Neuronal stem cell (in vitro differentiated cells): ENCODE data around the gene CAMK2B.

Experiments used
- DNase-seq: peaks from one replicate; pipeline ENCODE4 v3.0.0-alpha.2; 2013; ENCODE audit warnings: low spot score
- H2AFZ ChIP-seq: one replicate; pipeline ENCODE4 v1.6.1; 2013; ENCODE audit warnings: mild to moderate bottlenecking, low read length, inconsistent platforms
- H2AK5ac ChIP-seq: 2 replicates; pipeline ENCODE4 v1.6.1; 2013; ENCODE audit warnings: low read depth, mild to moderate bottlenecking, inconsistent platforms, low read length, moderate library complexity, mixed read lengths
- H2BK120ac ChIP-seq: 2 replicates; pipeline ENCODE4 v1.6.1; 2013; ENCODE audit warnings: low read depth, mild to moderate bottlenecking, inconsistent platforms, low read length, moderate library complexity, mixed read lengths
- H2BK12ac ChIP-seq: one replicate; pipeline ENCODE4 v1.6.1; 2013; ENCODE audit warnings: low read length, inconsistent platforms
- H2BK15ac ChIP-seq: 2 replicates; pipeline ENCODE4 v1.6.1; 2013; ENCODE audit warnings: mild to moderate bottlenecking, low read length, inconsistent platforms, mixed read lengths
- H2BK5ac ChIP-seq: one replicate; pipeline ENCODE4 v1.6.1; 2013; ENCODE audit warnings: inconsistent platforms, mild to moderate bottlenecking, low read length, moderate library complexity
- H3K14ac ChIP-seq: one replicate; pipeline ENCODE4 v1.6.1; 2013; ENCODE audit warnings: low read length, inconsistent platforms
- H3K18ac ChIP-seq: 2 replicates; pipeline ENCODE4 v1.6.1; 2013; ENCODE audit warnings: low read length, inconsistent platforms
- H3K23ac ChIP-seq: 2 replicates; pipeline ENCODE4 v1.6.1; 2013; ENCODE audit warnings: low read depth, mild to moderate bottlenecking, mixed read lengths, low read length, inconsistent platforms; ENCODE audit not compliant: poor library complexity
- H3K27ac ChIP-seq: replicated peaks from 3 replicates; pipeline ENCODE4 v1.5.1; 2013; ENCODE audit warnings: low read length, inconsistent platforms
- H3K27me3 ChIP-seq, 3 experiments: 2 replicates each; pipeline ENCODE4 v1.6.1; 2013; ENCODE audit warnings: low read length in 3 of 3, mild to moderate bottlenecking in 2 of 3, inconsistent platforms in 1 of 3, low read depth in 1 of 3, mixed read lengths in 1 of 3, moderate library complexity in 1 of 3; ENCODE audit not compliant: control insufficient read depth in 3 of 3, insufficient read depth in 3 of 3
- H3K36me3 ChIP-seq, 2 donors: replicated peaks in 1 of 2; 2 replicates each; pipeline ENCODE4 v1.6.1; 2013; ENCODE audit warnings: low read length in 2 of 2; ENCODE audit not compliant: control insufficient read depth in 2 of 2, insufficient read depth in 2 of 2
- H3K4ac ChIP-seq: 2 replicates; pipeline ENCODE4 v1.6.1; 2013; ENCODE audit warnings: inconsistent platforms, mild to moderate bottlenecking, low read length, moderate library complexity
- H3K4me1 ChIP-seq, 2 donors: 1 replicate in 1 of 2; 2 replicates in 1 of 2; pipeline ENCODE4 v1.6.1; 2013; ENCODE audit warnings: low read length in 2 of 2, low read depth in 1 of 2; ENCODE audit not compliant: control insufficient read depth in 2 of 2, insufficient read depth in 1 of 2
- H3K4me2 ChIP-seq: one replicate; pipeline ENCODE4 v1.6.1; 2013; ENCODE audit warnings: mild to moderate bottlenecking, low read length, inconsistent platforms; ENCODE audit not compliant: insufficient read depth, poor library complexity, severe bottlenecking
- H3K4me3 ChIP-seq, 2 donors: 2 replicates each; pipeline ENCODE4 v1.5.1; 2013; ENCODE audit warnings: low read length in 2 of 2, mild to moderate bottlenecking in 2 of 2, inconsistent platforms in 1 of 2, moderate library complexity in 1 of 2
- H3K79me1 ChIP-seq: one replicate; pipeline ENCODE4 v1.6.1; 2013; ENCODE audit warnings: low read depth, mild to moderate bottlenecking, inconsistent platforms, low read length, moderate library complexity
- H3K9ac ChIP-seq: one replicate; pipeline ENCODE4 v1.6.1; 2013; ENCODE audit warnings: mild to moderate bottlenecking, low read depth, low read length, inconsistent platforms; ENCODE audit not compliant: poor library complexity
- H3K9me3 ChIP-seq, 2 donors: replicated peaks in 1 of 2; 2 replicates each; pipeline versions ENCODE3 to v1.6.1; 2013; ENCODE audit warnings: low read length in 2 of 2, mild to moderate bottlenecking in 2 of 2, inconsistent platforms in 1 of 2, low read depth in 1 of 2, mixed read lengths in 1 of 2, moderate library complexity in 1 of 2; ENCODE audit not compliant: control insufficient read depth in 2 of 2, insufficient read depth in 1 of 2
- H4K8ac ChIP-seq: one replicate; pipeline ENCODE4 v1.6.1; 2013; ENCODE audit warnings: low read depth, mild to moderate bottlenecking, inconsistent platforms, low read length, moderate library complexity
- H4K91ac ChIP-seq: one replicate; pipeline ENCODE4 v1.6.1; 2013; ENCODE audit warnings: low read length, low read depth, mild to moderate bottlenecking, inconsistent platforms; ENCODE audit not compliant: poor library complexity
- WGBS, 2 donors: extraction: QIAGEN DNeasy Blood & Tissue Kit; methylation state at CpG; one replicate each; pipeline ENCODE4 v1.1.7; 2013; ENCODE audit warnings: missing lambda C conversion rate in 2 of 2, mixed read lengths in 1 of 2; ENCODE audit not compliant: insufficient read length in 2 of 2, insufficient replicate concordance in 1 of 2; ENCODE audit errors: extremely low coverage in 2 of 2; 5-methylcytosine and 5-hydroxymethylcytosine counted together

CAMK2B gene

GRCh38 chr7:44188480-44189225 lies 136.7 kb downstream of the CAMK2B start:
- Histone ChIP-seq H2AK5ac (peak overlapping the region; percentile 66), H2BK15ac (peak overlapping the region; percentile 12), H3K4me1 (peaks cover 3 to 13% of the 10 kb centered on the region in 2 donors), H3K27ac (no peak overlapping the region), H3K23ac (no peak overlapping the region), H3K18ac (peak overlapping the region; percentile 62), H3K9ac (no peak overlapping the region), H3K4me2 (no peak overlapping the region), H3K79me1 (no peaks in the 10 kb centered on the region), H3K27me3 (peaks cover 0 to 30% (median 0%) of the 10 kb centered on the region in 3 experiments), H3K9me3 (no peaks in the 10 kb centered on the region), H2AFZ (peak overlapping the region; percentile 56), H2BK12ac (no peak overlapping the region), H3K14ac (no peak overlapping the region), H4K8ac (no peak overlapping the region), H3K36me3 (no peaks in the 10 kb centered on the region), H2BK120ac (peak overlapping the region; percentile 16), H2BK5ac (no peak overlapping the region), H3K4me3 (no peak overlapping the region), H3K4ac (no peak overlapping the region), H4K91ac (no peak overlapping the region)
- no CpG with 5 or more reads among the region's 16 CpGs for WGBS, 2 donors
- DNase-seq = no peak

- Histone ChIP-seq H3K27ac (no peak overlapping the region), H3K9ac (no peak overlapping the region), H4K8ac (no peak overlapping the region), H3K4me3 (no peak overlapping the region), H2AFZ (peak overlapping the region; percentile 56), H3K4me1 (peaks cover 3 to 13% of the 10 kb centered on the region in 2 donors), H2BK120ac (peak overlapping the region; percentile 16), H3K27me3 (peaks cover 0 to 31% (median 0%) of the 10 kb centered on the region in 3 experiments), H3K14ac (no peak overlapping the region), H3K4ac (no peak overlapping the region), H3K36me3 (no peaks in the 10 kb centered on the region), H2BK12ac (no peak overlapping the region), H3K9me3 (peaks cover 0 to under 1% of the 10 kb centered on the region in 2 donors), H3K79me1 (no peaks in the 10 kb centered on the region), H4K91ac (no peak overlapping the region), H3K18ac (no peak overlapping the region), H3K23ac (no peak overlapping the region), H2BK15ac (peak overlapping the region; percentile 12), H2BK5ac (no peak overlapping the region), H3K4me2 (no peak overlapping the region), H2AK5ac (peak overlapping the region; percentile 66)
- no peak for DNase-seq
- no CpG with 5 or more reads among the region's 9 CpGs for WGBS, 2 donors
Measured at GRCh38 chr7:44187636-44188416, 137.6 kb downstream of the CAMK2B start.

- Histone ChIP-seq H2BK5ac (no peak overlapping the region), H3K4me3 (no peak overlapping the region), H3K9me3 (peaks cover 6% of the 10 kb centered on the region in 2 donors), H2AFZ (no peak overlapping the region), H3K27ac (no peak overlapping the region), H2BK120ac (no peak overlapping the region), H3K4ac (no peak overlapping the region), H3K4me2 (no peak overlapping the region), H3K27me3 (peaks cover 0 to 39% (median 0%) of the 10 kb centered on the region in 3 experiments), H3K9ac (no peak overlapping the region), H3K4me1 (peaks cover 3 to 13% of the 10 kb centered on the region in 2 donors), H3K36me3 (no peaks in the 10 kb centered on the region), H3K79me1 (no peaks in the 10 kb centered on the region), H2BK12ac (no peak overlapping the region), H3K18ac (no peak overlapping the region), H2AK5ac (no peak overlapping the region), H3K14ac (no peak overlapping the region), H3K23ac (no peak overlapping the region), H4K91ac (no peak overlapping the region), H4K8ac (no peak overlapping the region), H2BK15ac (no peak overlapping the region)
- WGBS, 2 donors = no CpG with 5 or more reads among the region's 5 CpGs
- no peak for DNase-seq
Measured at GRCh38 chr7:44186736-44187135, 138.7 kb downstream of the CAMK2B start.

- Histone ChIP-seq H2BK120ac (no peak overlapping the region), H3K27ac (no peak overlapping the region), H2BK5ac (no peak overlapping the region), H3K4me3 (peak overlapping the region in 1 of 2 donors; percentile 29), H2AK5ac (peak overlapping the region; percentile 49), H3K4me2 (no peak overlapping the region), H4K91ac (peak overlapping the region; percentile 2), H3K23ac (no peak overlapping the region), H3K4me1 (peaks cover 3 to 13% of the 10 kb centered on the region in 2 donors), H2BK15ac (no peak overlapping the region), H2BK12ac (peak overlapping the region; percentile 66), H4K8ac (no peak overlapping the region), H3K79me1 (no peaks in the 10 kb centered on the region), H3K27me3 (peaks cover 0 to 47% (median 0%) of the 10 kb centered on the region in 3 experiments), H3K36me3 (no peaks in the 10 kb centered on the region), H3K9ac (peak overlapping the region; percentile 39), H3K14ac (no peak overlapping the region), H2AFZ (no peak overlapping the region), H3K9me3 (peaks cover 6% of the 10 kb centered on the region in 2 donors), H3K18ac (peak overlapping the region; percentile 55), H3K4ac (peak overlapping the region; percentile 28)
- DNase-seq = no peak
- WGBS, 2 donors = no CpG with 5 or more reads among the region's 5 CpGs
Measured at GRCh38 chr7:44185729-44186128, 139.7 kb downstream of the CAMK2B start.
